Urothelium cell line (cell line): ENCODE data around the gene USH2A.
"Not testable (repeated sequence)": the region's sequence is repeated elsewhere in the genome, so short reads cannot be mapped to it uniquely, and the experiment has no call there.

Experiments used
- DNase-seq: peaks from one replicate; pipeline ENCODE4 v3.0.0; 2011; ENCODE audit warnings: low spot score, mixed read lengths
- FAIRE-seq: peaks from 2 replicates; lab custom pipeline; 2011; peaks lifted over from hg19 to GRCh38; lab: Jason Lieb, UNC

The USH2A gene

DNA sequence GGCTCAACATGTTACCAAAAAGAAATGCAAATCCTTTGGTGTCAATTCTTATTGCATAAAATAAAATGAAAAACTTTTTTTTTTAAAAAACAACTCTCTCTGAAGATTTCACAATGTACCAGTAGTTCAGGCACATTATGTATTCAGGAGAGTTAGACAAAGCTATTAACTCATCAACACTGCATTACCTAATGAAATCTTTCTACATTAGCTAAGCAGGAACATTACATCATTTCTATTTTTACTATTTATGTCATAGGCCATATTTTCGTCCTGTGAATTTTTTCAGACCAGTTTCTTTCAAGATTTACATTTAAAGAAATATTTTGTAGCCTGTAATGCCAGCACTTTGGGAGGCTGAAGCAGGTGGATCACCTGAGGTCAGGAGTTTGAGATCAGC is 366.2 kb downstream of the USH2A start:
- no peak for DNase-seq
- FAIRE-seq = no peak

- FAIRE-seq (no peak), DNase-seq (no peak)
Measured at GRCh38 chr1:216055004-216055403, 368.2 kb downstream of the USH2A start.

DNA sequence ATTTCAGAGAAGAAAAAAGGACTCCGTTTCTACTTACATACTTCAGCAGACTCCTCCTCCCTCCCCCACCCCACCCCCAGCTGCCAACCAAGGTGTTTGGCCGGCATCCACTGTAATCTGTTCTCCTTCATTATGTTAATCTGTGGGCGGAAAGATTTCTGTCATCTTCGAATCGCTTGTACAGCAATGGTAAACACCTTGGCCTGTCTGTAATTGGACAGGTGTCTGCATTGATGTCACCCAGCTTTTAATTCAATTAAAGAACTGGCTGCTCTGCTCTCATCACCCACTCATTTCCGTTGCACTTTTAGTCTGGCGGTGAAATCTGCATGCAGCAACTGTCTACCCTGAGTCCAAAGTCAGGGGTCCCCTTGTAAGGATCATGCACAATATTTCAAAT is 368.6 kb downstream of the USH2A start:
- DNase-seq (no peak), FAIRE-seq (no peak)

- FAIRE-seq = no peak
- no peak for DNase-seq
Measured at GRCh38 chr1:216051071-216051470, 372.2 kb downstream of the USH2A start.

DNA sequence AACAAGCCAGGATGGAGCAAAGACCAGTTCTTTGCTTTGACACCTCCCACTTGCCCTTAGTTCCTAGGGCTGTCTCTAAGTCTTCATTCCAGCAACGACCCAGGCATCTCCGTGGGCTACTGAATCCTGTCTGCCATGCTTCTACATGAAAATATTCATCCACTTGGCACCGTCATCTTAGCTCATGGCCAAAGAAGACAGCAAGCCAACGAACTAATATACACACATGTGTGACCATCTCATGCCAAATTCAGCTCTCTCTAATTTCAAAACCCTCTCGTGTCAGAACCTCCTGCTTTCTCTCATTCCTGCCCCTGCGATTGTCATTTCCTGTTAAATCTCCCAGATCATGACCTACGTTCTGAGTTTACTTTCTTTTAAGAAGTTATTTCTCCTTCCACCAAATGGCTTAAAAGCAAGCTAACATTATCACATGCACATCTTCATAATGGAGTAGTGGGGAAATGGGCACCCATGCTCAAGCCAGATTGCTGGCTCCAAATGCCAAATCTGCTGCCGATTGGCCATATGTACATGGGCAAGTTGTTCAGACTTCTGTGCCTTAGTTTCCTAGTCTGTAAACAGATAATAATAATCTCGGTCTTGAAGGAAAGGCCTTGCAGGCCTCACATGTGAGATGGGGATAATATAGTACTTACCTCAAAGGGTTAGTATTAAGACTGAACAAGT is 373.4 kb downstream of the USH2A start:
- no peak for FAIRE-seq
- no peak for DNase-seq

GRCh38 chr1:216047811-216048572 is 375.3 kb downstream of the USH2A start:
- DNase-seq = no peak
- no peak for FAIRE-seq

GRCh38 chr1:216046336-216046735 is 376.9 kb downstream of the USH2A start:
- DNase-seq (no peak), FAIRE-seq (no peak)

- DNase-seq (peak; percentile 39), FAIRE-seq (no peak)
Measured at GRCh38 chr1:216045400-216045799, 377.8 kb downstream of the USH2A start.

GRCh38 chr1:216044538-216044937 is 378.7 kb downstream of the USH2A start:
- no peak for FAIRE-seq
- no peak for DNase-seq

DNA sequence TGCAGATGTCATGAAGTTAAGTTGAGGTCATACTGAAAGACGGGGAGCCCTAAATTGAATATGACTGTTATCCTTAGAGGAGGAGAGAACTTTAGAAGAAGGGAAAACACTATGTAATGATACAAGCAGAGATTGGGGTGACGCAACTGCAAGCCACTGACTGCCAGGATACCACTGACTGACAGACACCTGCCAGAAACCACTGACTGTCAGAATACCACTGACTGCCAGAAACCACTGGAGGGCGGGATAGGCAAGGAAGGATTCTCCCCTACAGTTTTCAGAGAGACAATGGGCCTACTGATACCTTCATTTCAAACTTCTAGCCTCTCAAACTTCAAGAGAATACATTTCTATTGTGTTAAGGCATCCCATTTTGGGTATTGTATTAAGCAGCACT is 388.7 kb downstream of the USH2A start:
- no peak for FAIRE-seq
- DNase-seq = peak; percentile 10

DNA sequence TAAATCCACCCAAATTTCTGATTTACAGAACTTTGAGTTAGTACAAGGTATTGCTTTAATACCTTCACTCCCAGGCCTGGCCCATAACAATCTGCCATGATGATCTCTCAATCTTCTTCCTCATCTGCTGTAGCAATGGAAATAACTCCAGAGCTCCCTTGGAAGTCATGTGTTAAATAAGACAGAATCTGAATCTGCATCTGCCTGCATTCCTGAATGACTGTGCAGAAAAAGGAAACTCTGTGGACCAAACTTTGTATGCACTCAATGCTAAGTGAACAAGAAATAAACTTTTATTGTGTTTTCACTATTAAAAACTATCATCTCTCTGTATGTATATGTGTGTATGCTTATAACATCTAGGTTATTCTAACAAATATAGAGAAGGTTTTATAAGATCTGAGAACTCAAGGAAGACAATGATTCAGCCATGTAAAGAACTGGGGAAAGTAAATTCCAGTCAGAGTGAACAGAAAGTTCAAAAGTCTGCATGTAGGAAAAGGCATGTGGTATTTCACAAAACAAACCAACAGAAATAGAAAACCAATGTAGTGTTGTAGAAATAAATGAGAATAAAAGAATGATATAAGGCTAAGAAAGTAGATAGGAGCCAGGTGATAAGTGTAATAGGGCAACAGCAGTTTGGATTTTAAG is 390.2 kb downstream of the USH2A start:
- DNase-seq = no peak

GRCh38 chr1:216032284-216032683 is 391.0 kb downstream of the USH2A start:
- DNase-seq (no peak), FAIRE-seq (no peak)

More for the DNA sequence above, 390.2 kb downstream of the USH2A start:
- FAIRE-seq = no peak

- FAIRE-seq = no peak
- DNase-seq = no peak
Measured at GRCh38 chr1:216028631-216029030, 394.6 kb downstream of the USH2A start.

GRCh38 chr1:216024546-216024945 is 398.7 kb downstream of the USH2A start:
- no peak for FAIRE-seq
- DNase-seq = no peak

GRCh38 chr1:216020743-216021345 is 402.4 kb downstream of the USH2A start:
- FAIRE-seq (no peak), DNase-seq (no peak)

DNA sequence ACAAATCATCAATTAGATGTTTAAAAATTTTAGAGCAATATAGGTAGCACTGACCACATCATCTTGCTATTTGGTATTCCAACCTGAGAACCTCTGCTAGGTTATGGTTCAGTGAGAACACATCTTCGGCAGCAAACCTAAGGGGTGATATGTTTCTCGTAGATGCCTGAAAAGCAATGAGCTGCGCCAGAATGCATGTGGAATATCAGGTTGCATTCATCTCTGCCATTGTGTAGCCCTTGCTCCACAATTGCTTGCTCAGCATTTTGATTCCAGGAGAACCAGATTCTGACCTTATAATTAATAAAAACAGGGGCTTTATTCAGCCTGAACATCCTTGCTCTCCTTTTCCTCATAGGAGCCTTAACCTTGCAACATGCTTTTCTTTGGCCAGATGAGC is 408.1 kb downstream of the USH2A start:
- no peak for DNase-seq
- no peak for FAIRE-seq

DNA sequence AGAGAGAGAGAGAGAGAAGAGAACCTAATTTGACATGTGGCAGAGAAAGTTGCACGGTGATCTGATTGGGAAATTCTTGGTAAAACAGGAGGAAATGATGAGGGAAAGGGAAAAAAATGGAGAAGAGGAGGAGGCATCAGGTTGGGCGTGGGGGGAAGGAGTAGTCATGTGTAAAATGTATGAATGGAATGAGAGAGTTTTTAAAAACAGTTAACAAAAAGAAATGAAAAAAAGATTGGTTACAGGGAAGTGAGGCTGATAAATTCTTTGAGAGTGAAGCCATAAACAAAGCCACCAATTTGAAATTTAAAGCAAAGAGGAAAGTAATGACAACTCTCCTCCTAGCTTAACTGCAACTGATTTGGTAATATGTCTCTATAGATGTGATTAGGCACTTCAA is 409.2 kb downstream of the USH2A start:
- DNase-seq (no peak), FAIRE-seq (no peak)

GRCh38 chr1:216009456-216009855 is 413.8 kb downstream of the USH2A start:
- not testable (repeated sequence) for DNase-seq, FAIRE-seq

DNA sequence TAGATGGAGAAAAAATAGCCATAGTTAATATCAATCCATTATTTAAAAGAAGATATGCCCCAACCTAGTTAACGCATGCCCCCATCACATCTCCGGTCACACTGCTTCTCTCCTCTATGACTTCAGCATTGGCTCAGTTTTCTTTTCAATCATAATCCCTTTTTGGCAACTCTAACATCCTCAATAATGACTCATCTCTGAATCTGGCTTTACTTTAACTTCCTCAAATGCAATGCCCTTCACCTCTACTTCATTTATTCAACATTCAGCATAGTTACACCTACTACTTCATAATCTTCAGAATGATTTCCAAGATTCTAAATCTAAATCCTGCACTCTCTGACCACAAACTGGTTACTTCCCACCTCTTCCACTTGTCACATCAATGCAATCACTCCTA is 417.3 kb downstream of the USH2A start:
- DNase-seq (peak; percentile 9), FAIRE-seq (no peak)

DNA sequence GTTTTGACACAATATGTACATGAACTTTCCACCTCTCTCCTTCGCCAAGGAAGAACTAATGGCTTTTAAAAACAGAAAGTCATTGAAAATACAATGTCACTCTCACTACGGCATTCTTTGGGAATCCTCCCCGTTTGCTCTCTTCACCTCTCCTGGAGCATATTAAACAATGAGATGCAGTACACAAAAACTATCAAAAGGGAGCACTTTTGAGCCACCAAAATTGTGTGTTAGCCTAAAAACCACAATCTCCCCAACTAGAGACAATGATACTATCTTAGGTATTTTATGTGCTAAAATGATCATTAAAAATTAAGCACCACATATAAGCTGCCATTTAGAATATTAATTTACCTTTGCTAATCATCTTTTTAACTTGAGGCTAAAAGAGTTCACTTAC is 430.6 kb downstream of the USH2A start:
- FAIRE-seq (no peak), DNase-seq (peak; percentile 21)

GRCh38 chr1:215987092-215987875 is 436.0 kb downstream of the USH2A start:
- FAIRE-seq (no peak), DNase-seq (no peak)
